ENCODE results near the gene COL15A1. TPM values are rescaled to one million over a fixed set of nuclear protein-coding genes. Genes with fewer than 3 reads are reported as not detected.
"Not testable (repeated sequence)": the region's sequence is repeated elsewhere in the genome, so short reads cannot be mapped to it uniquely, and the experiment has no call there.

The COL15A1 gene
- total and polyA plus RNA-seq, 2 of the 13 experiments (the other 11 are each of a cell fraction or from before 2014, with no cell fraction given), result not detected

- TF ChIP-seq, protein P1, sequence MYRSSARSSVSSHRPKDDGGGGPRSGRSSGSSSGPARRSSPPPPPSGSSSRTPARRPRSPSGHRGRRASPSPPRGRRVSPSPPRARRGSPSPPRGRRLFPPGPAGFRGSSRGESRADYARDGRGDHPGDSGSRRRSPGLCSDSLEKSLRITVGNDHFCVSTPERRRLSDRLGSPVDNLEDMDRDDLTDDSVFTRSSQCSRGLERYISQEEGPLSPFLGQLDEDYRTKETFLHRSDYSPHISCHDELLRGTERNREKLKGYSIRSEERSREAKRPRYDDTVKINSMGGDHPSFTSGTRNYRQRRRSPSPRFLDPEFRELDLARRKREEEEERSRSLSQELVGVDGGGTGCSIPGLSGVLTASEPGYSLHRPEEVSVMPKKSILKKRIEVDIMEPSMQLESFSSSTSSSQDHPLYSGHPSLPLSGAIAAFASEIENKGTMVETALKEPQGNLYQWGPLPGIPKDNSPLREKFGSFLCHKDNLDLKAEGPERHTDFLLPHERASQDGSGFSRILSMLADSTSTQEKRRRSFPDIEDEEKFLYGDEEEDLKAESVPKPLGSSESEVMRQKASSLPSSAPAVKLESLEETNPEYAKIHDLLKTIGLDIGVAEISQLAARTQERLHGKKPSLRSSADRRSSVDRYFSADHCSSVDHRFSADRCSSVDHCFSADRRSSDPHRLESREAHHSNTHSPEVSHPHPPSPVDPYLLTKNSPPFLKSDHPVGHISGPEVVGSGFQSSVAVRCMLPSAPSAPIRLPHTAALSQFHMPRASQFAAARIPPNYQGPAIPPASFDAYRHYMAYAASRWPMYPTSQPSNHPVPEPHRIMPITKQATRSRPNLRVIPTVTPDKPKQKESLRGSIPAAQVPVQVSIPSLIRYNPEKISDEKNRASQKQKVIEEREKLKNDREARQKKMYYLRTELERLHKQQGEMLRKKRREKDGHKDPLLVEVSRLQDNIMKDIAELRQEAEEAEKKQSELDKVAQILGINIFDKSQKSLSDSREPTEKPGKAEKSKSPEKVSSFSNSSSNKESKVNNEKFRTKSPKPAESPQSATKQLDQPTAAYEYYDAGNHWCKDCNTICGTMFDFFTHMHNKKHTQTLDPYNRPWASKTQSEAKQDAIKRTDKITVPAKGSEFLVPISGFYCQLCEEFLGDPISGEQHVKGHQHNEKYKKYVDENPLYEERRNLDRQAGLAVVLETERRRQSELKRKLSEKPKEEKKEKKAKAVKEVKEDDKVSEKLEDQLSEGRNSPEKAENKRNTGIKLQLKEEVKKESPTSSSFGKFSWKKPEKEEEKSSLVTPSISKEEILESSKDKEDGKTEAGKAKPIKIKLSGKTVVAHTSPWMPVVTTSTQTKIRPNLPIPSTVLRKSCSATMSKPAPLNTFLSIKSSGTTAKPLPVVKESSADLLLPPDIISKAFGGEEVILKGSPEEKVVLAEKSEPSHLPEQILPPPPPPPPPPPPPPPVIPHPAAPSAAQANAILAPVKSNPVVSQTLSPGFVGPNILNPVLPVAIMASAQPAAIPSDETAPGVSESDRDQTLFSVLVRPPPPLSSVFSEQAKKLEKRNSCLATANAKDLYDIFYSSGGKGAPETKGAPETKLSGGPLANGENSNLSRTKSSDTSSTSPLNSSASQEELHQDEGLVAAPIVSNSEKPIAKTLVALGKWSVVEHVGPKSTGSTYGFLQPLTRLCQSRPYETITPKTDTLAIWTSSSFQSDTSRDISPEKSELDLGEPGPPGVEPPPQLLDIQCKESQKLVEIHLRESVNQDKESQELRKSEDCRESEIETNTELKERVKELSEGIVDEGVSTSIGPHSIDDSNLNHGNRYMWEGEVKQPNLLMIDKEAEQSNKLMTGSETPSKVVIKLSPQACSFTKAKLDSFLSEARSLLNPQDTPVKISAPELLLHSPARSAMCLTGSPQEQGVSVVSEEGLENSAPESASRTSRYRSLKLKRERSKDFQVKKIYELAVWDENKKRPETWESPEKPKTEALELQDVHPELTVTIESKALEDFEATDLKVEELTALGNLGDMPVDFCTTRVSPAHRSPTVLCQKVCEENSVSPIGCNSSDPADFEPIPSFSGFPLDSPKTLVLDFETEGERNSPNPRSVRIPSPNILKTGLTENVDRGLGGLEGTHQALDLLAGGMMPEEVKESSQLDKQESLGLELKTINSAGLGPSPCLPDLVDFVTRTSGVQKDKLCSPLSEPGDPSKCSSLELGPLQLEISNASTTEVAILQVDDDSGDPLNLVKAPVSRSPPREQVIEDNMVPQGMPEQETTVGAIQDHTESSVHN (CRISPR knock-in tag; IDR thresholded peaks at IDR 0.05), result no peak
- TF ChIP-seq, protein P2, sequence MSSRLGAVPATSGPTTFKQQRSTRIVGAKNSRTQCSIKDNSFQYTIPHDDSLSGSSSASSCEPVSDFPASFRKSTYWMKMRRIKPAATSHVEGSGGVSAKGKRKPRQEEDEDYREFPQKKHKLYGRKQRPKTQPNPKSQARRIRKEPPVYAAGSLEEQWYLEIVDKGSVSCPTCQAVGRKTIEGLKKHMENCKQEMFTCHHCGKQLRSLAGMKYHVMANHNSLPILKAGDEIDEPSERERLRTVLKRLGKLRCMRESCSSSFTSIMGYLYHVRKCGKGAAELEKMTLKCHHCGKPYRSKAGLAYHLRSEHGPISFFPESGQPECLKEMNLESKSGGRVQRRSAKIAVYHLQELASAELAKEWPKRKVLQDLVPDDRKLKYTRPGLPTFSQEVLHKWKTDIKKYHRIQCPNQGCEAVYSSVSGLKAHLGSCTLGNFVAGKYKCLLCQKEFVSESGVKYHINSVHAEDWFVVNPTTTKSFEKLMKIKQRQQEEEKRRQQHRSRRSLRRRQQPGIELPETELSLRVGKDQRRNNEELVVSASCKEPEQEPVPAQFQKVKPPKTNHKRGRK (CRISPR knock-in tag; IDR thresholded peaks at IDR 0.05), result no peak
- TF ChIP-seq, protein P3, sequence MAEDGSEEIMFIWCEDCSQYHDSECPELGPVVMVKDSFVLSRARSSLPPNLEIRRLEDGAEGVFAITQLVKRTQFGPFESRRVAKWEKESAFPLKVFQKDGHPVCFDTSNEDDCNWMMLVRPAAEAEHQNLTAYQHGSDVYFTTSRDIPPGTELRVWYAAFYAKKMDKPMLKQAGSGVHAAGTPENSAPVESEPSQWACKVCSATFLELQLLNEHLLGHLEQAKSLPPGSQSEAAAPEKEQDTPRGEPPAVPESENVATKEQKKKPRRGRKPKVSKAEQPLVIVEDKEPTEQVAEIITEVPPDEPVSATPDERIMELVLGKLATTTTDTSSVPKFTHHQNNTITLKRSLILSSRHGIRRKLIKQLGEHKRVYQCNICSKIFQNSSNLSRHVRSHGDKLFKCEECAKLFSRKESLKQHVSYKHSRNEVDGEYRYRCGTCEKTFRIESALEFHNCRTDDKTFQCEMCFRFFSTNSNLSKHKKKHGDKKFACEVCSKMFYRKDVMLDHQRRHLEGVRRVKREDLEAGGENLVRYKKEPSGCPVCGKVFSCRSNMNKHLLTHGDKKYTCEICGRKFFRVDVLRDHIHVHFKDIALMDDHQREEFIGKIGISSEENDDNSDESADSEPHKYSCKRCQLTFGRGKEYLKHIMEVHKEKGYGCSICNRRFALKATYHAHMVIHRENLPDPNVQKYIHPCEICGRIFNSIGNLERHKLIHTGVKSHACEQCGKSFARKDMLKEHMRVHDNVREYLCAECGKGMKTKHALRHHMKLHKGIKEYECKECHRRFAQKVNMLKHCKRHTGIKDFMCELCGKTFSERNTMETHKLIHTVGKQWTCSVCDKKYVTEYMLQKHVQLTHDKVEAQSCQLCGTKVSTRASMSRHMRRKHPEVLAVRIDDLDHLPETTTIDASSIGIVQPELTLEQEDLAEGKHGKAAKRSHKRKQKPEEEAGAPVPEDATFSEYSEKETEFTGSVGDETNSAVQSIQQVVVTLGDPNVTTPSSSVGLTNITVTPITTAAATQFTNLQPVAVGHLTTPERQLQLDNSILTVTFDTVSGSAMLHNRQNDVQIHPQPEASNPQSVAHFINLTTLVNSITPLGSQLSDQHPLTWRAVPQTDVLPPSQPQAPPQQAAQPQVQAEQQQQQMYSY (CRISPR knock-in tag; IDR thresholded peaks at IDR 0.05), result no peak
- TF ChIP-seq ZNF230 (CRISPR knock-in tag; IDR thresholded peaks at IDR 0.05) (no peak), ZNF17 (CRISPR knock-in tag; IDR thresholded peaks at IDR 0.05) (no peak), XBP1 (CRISPR knock-in tag; IDR thresholded peaks at IDR 0.05) (no peak)
These were observed 43.0 kb upstream of the COL15A1 start (continued) for GRCh38 chr9:98900725-98901124.

- H3K36me3 ChIP-seq (replicated peaks in 1 of 2; ENCODE audit: control insufficient read depth in 1 of 2, insufficient read depth in 2 of 2, low read length in 2 of 2); CTCF ChIA-PET (ENCODE audit: low intra/inter-chr PET ratio, low total read pairs); ATAC-seq; H3K9ac ChIP-seq (ENCODE audit: insufficient read depth, low read depth, low read length); H3K27ac ChIP-seq (ENCODE audit: extremely low read length, insufficient read depth, low read length); H3K27me3 ChIP-seq (ENCODE audit: control insufficient read depth in 1 of 2, insufficient read depth in 2 of 2, low read length in 2 of 2); in situ Hi-C loops (cut with HindIII; ENCODE audit: extremely low pct_ligation_motif_present, low pct_unique_long_range_greater_than_20kb); H3K4me1 ChIP-seq (ENCODE audit: insufficient read depth, low read length); H4K20me1 ChIP-seq (ENCODE audit: insufficient read depth, low read length); intact Hi-C loops (cut with micrococcal nuclease; ENCODE audit: unreplicated experiment); DNase-seq (ENCODE audit: low spot score); H2AFZ ChIP-seq (ENCODE audit: low read length); H3K79me2 ChIP-seq (ENCODE audit: insufficient read depth, low read length); H3K4me2 ChIP-seq (ENCODE audit: low read depth, low read length); FAIRE-seq; BruUV-seq (replicated peaks); H3K4me3 ChIP-seq (replicated peaks in 1 of 3; ENCODE audit: insufficient read depth in 1 of 3, low read depth in 2 of 3, low read length in 3 of 3); H3K9me3 ChIP-seq (ENCODE audit: low read length); POLR2A ChIA-PET: not testable (repeated sequence)
- WGBS (ENCODE audit: low lambda C conversion rate), result 0% methylated on average over 2 of the region's 3 CpGs
These were observed 41.9 kb upstream of the COL15A1 start for GRCh38 chr9:98901843-98902242.
